HCEC 1CT (cell line): ENCODE results near the gene HMBS.
"Not testable (repeated sequence)": the region's sequence is repeated elsewhere in the genome, so short reads cannot be mapped to it uniquely, and the experiment has no call there.

Experiments used
- DNase-seq: peaks from one replicate; pipeline ENCODE4 v3.0.0-alpha.2; 2017

Gene HMBS

DNA sequence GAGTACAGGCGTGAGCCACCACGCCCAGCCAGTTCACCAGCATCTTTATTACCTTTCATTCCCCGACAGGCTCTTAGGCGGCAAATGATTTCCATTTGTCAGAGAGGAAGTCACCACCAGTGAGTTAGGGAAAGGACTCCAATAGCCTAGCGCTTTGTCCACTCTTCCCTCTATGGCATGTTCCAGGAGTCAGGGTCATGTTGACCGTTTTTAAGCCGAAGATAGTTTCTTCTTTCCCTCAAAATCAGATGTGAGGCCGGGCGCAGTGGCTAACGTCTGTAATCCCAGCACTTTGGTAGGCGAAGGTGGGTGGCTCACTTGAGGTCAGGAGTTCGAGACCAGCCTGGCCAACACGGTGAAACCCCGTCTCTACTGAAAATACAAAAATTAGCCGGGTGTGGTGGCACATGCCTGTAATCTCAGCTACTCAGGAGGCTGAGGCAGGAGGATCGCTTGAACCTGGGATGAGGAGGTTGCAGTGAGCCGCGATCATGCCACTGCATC, 18.5 kb downstream of the HMBS start:
- not testable (repeated sequence) for DNase-seq

DNA sequence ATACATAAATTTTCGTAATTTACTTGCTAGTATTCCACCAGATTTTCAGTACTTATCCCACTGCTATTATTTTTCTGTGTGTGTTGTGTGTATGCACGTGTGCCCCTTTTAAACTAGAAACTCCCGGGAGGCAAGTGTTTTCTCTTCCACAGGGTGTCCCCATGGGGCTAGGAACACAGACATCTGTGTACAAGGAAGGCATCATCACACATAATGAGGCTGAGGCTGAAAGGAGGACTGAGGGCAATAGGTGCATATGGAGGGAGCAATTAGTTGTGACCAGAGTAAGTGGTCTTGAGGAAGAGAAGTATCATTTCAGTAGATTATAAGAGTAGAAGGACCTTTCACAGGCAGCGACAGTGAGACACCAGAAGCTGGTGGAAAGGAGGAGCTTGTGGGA, 19.1 kb downstream of the HMBS start:
- DNase-seq = no peak

DNA sequence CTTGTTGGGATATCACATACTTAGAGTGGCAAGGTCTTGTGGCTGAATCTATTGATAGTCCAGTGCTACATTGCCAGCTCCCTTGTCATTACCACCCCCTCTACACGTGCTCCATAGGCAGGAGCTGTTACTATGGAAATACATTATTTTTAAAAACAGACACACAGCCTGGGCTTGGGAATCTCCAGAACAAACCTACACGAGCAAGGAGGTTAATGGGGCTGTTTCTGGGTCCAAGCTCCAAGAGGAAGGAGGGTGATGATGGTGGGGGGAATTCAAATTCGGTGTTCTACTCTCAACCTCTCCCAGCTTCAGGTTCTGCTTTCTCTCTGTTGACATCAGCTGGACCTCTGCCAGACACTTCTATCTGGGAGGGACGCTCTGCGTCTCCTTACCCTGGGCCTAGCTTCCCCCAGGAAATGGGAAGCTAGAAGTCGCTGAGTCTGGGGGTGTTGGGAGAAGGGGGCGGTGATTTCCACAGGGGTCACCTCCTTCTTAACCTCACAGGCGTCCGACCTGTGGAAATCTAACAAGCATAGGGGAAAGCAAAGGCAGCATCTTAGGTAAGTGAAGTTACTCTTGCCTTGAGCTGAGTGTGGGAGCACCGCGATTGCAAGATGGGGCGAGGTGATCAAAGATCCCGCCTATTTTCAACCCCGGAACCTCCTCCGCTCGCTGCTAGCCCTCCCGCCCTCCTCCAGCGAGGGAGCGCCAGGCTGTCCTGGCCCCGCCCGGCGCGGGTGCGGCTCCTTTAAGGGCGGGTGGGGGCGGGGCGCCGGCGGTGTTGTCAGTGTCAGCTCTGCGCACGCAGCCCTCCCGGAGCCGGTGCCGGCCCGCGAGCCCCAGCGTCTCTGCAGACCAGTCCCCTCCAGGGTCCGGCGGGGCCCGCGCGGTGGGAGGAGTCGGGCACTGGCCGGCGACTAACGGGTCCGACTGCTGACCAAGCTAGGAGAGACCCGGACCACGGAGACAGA, 22.2 kb downstream of the HMBS start, which contains the start of gene C2CD2L:
Gene C2CD2L (plus strand): TSS at position 781 of the 974 bp plus-strand sequence. CDS start 398 bp downstream, outside the sequence.
- peak; percentile 92 for DNase-seq

DNA sequence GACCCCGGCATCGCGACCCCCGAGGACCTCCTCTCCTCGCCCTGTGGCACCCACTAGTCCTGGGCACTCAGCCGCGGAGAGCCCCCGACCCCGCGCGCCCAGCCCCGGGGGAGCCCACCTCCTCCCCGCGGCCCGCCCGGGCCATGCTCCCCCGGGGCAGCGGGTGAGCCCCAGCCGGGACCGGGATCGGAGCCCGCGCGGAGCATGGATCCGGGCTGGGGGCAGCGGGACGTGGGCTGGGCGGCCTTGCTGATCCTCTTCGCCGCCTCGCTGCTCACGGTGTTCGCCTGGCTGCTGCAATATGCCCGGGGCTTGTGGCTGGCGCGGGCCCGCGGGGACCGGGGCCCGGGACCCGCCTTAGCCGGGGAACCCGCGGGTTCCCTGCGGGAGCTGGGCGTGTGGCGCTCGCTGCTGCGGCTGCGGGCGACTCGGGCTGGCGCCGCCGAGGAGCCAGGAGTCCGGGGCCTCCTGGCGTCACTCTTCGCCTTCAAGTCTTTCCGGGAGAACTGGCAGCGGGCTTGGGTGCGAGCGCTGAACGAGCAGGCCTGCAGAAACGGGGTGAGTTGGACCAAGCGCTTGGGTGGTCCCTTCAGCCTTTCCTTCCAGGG, 23.0 kb downstream of the HMBS start:
- DNase-seq = peak; percentile 4

DNA sequence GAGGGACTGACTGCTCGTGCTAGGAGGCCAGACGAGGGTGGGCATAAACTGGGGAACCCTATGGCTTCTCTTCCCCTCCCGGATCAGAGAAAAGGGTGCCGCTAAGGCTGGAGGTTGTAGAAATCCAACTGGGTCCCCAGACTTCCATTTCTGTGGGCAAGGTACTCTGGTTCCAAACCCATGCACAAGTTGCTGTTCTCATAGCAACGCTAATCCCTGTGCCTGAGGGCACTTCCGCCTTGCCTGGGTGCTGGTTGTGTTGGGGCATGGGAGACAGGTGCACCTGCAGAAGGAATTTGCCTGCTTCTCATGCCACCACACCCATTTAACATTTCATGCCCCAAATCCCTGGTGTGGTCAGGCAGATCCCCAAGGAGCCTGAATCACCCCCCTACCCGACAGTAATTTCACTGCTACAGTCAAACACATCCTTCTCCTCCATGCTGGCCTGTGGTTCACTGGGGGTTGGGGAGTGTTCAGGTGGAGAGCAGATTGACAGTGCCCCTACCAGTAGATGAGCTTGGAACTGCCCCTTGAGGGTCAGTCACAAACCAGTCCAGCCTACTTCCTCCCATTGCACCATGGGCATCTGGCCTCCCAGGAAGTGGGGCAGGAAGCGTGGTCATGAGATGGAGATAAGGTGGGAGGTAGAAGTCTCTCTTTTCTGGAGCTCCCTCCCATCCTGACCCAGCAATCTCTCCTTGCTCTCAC, 23.6 kb downstream of the HMBS start:
- peak; percentile 15 for DNase-seq

DNA sequence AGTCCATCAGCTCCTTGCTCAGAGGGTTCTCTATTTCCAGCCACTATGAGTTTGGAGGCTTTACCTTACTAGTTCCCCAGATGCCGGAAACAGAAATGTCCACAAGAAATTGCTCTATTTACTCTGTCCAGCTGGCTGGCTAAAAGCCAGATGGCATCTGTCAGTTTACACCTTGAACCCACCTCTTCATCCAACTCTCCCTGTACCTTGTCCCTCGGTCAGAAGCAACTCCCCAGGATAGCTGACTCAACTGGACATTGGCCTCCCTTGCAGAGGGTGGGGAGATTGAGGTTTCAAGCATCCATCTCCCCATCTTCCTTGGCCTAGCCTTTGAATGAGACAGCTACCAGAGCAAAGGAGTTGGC, 24.2 kb downstream of the HMBS start:
- no peak for DNase-seq

DNA sequence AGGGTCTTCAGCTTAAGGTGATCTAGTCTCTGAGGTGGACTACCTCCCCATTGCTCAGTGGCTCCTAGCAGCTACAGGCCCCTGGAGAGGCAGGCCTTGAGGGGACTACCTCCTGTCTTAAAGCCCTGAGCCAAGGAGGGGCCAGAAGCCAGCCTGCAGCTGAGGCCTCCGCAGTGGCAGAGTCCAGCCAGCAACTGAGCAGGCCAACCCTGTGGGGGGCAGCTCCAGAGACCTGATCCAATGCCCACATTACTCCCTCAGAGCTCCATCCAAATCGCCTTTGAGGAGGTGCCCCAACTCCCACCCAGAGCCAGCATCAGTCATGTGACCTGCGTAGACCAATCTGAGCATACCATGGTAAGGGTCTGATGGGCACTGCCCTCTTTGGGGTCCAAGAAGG, 25.2 kb downstream of the HMBS start:
- no peak for DNase-seq

DNA sequence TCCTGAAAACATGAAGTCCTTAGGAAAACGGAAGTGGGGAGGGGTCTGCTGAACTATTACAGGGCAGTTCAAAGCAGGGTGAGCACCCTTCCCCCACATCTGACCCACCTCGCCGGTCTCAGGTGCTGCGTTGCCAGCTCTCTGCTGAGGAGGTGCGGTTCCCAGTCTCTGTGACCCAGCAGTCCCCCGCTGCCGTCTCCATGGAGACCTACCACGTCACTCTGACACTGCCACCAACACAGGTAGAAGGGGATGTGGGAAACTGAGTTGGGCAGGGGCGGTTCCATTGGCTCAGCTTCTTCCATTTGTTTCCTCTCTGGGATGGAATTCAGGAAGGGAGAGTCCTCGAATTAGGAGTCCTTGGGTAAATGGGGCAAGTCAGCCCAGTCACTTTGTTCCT, 25.8 kb downstream of the HMBS start:
- DNase-seq = no peak

DNA sequence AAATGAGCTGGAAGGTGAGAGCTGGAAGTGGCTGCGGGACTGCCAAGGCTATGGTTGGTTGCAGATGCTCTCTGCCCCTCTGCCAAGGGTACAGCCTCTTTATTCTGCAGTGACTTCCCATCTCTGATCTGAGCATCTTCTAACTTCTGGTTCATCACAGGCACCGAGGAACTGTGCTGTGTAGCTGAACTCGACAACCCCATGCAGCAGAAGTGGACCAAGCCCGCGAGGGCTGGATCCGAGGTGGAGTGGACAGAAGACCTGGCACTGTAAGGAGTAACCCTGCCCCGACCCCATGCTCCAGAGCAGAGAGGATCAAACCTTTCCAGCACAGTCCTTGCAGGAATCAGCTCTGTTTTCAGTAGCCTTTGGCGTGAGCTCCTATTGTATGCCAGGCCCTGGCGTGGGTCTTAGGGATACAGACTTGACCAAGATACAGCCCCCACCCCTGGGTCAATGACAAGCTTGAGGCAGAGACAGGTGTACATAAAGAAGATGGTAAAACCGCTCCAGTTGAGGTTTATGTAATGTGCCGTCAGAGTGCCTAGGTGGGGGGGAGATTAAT, 26.8 kb downstream of the HMBS start:
- DNase-seq = no peak

DNA sequence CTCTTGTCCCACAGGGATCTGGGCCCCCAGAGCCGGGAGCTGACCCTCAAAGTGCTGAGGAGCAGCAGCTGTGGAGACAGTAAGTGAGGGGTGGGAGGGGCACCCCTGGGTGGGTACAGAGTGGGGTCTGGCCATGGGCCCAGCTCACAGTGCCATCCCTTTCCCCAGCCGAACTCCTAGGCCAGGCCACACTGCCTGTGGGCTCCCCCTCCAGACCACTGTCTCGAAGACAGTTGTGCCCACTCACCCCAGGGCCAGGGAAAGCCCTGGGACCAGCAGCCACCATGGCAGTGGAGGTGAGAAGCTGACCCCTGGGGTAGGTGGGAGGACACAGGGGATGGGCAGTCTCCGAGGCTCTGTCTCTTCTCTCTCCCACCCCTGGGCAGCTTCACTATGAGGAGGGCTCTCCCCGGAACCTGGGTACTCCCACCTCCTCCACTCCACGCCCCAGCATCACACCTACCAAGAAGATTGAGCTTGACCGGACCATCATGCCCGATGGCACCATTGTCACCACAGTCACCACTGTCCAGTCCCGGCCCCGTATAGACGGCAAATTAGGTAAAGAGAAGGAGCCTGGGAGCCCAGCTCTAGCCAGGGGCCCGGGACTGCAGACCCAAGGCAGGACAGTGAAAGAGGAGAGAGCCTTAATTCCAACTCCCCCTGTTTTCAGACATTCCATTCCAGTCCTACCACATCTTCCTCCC, 27.8 kb downstream of the HMBS start:
- DNase-seq = no peak

DNA sequence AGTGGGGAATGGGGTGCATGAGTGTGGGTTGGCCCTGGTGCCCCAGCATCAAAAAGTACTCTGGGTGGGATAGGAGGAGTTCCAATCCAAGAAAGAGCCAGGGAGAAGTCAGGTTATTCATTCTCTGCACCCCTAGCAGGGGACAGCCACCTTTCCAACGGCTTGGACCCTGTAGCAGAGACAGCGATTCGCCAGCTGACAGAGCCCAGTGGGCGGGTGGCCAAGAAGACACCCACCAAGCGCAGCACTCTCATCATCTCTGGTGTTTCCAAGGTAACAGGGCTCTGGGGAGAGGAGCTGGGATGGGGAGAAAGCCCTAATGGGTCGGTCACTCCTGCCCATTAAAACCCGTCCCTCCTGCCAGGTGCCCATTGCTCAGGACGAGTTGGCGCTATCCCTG, 29.0 kb downstream of the HMBS start:
- no peak for DNase-seq

DNA sequence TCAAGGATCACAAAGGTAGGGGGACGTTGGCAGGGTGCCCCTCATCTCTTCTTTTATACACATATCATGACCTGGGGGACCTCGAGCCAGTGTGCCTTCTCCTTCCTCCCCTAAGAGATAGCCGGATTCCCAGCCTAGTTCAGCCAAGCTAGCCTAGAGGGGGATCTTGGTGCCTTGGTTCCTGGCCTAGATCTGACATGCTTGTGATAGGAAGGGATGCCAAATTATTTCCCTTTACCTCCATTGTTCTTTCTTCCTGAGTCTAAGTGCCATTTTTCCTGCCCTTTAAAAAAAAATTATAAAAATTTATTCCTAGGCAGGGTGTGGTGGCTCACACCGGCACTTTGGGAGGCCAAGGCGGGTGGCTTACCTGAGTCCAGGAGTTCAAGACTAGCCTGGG, 29.7 kb downstream of the HMBS start:
- DNase-seq = no peak

DNA sequence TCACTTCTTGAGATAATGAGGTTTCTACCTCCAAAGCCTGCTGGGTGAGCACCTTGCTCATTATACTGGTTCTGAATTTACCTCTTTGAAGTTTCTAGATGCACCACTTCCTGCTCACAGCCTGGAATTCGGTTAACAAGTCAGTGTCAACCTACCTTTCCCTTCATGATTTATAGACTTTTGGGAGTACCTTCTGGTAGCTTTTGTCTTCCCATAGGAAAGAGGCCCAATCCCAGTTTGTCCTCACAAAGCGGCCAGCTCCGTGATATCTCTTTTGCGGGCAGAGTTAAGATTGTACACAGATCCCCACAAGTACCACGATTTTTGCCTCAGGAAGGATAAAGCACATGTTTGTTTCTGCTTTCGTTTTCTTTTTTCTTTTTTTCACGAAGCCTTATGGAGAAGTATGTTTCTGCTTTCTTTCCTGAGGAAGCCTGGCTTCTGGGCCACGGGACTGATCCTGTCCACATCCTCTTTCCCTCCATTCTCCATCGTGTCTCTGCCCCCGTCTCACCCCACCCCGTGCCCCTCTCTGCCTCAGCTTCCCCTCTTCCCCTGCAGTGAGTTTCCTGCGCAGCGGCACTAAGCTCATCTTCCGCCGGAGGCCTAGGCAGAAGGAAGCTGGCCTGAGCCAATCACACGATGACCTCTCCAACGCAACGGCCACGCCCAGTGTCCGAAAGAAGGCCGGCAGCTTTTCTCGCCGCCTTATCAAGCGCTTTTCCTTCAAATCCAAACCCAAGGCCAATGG, 31.0 kb downstream of the HMBS start:
- no peak for DNase-seq

DNA sequence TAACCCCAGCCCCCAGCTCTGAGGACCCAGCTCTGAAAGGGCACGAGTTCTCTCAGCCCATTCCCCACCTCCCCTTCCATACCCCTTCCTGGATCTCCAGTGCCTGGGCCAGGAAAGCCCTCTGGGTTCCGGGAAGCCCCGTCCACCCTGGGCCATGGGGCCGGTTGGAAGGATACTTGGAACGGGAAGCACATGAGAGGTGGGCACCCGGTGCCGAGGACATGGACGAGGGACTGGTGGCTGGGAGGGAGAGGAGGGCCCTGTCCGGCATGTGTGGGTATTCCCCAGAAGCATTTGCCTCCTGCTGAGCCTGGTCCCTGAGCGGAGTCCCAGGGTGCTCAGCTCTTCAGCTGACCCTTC, 31.5 kb downstream of the HMBS start:
- no peak for DNase-seq

DNA sequence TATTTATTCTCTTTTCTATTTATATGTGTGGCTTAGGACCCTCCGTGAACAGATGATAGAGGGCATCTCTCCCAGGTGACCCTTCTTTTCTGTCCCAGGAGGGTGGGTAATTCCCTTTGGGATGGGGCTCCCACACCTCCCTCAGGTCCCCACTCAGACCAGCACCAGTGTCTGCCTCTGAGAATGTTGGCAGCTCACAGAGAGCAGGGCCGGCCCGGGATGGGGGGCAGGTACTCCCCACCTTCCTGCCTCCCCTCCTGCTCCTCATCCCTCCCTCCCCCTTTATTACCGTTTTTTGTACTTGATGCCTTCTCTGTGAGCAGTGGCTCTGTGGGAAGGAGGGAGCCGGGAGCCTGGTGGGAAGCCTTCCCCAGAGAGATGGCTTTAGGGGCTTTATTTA, 31.9 kb downstream of the HMBS start:
- no peak for DNase-seq

DNA sequence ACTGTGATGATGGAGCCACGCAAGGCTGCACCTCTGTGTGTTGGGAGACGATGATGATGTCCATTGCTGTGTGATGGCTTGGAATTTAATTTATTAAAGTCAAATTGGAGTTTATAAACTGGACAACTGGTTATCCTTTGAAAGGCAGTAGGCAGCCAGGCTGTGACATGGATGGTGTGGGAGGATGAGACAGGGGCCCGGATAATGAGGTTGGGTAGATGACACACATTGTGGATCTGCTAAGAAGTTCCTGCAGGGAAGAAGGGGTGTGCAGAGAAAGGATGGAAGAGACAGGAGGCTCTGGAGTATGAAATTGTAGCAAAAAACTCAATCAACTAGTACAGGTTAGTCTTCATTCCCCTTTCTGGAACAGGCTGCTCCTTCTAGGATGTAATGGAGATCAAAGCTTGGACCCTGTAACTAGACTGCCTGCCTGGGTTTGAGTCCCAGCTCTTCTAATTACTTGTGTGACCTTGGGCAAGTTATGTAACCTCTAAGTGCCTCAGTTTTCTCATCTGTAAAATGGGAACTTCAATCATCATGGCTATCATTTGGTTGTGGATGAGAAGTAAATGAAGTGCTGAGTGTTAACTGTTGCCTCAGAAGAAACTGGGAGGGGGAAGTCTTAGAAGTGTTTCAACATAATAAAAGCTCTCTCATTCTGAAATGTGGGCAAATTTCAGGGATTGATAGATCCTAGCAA, 32.5 kb downstream of the HMBS start:
- DNase-seq = no peak

DNA sequence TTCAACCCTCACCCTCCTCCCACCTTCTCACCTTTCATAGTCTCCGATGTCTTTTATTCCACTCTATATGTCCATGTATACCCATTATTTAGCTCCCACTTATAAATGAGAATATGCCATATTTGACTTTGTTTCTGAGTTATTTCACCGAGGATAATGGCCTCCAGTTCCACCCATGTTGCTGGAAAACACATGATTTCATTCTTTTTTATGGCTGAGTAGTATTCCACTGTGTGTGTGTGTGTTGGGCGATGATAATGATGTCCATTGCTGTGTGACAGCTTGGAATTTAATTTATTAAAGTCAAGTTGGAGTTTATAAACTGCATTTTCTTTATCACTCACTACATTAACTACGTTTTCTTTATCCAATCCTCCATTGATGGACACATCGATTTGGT, 33.5 kb downstream of the HMBS start:
- no peak for DNase-seq

DNA sequence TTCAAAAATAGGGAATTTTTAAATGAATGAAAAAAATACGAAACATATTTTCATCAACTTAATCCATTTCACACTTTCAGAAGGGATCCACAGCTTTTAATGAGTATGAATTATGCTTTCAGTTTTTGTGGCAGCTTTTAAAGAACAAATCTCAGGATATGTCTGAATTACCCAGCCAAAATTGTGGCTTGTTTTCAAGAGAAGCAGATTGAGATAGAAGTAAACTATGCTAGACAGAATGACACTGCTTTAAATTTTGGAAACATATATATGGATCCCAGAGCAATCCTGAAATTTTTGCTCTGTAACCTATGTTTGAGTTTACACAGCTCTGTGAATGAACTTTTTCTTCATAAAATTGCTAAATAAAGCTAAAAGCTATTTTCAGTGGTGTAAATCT, 34.3 kb downstream of the HMBS start:
- DNase-seq = no peak

DNA sequence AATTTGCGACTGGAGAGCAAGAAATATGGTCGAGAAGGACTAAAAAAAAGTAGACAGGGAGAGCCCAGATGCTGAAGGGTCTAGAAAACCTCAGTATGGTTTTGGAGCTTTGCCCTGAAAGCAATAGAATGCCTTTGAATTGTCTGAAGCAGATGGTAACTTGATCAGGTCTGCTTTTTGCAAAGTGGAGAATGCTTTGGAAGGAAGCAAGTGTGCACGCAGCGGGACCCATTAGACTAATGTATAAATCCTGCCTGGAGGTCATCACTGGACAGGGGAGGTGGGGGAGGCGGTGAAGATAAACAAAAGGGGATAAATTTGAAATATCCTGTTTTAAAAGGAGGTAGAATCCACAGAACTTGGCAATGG, 35.9 kb downstream of the HMBS start:
- no peak for DNase-seq

DNA sequence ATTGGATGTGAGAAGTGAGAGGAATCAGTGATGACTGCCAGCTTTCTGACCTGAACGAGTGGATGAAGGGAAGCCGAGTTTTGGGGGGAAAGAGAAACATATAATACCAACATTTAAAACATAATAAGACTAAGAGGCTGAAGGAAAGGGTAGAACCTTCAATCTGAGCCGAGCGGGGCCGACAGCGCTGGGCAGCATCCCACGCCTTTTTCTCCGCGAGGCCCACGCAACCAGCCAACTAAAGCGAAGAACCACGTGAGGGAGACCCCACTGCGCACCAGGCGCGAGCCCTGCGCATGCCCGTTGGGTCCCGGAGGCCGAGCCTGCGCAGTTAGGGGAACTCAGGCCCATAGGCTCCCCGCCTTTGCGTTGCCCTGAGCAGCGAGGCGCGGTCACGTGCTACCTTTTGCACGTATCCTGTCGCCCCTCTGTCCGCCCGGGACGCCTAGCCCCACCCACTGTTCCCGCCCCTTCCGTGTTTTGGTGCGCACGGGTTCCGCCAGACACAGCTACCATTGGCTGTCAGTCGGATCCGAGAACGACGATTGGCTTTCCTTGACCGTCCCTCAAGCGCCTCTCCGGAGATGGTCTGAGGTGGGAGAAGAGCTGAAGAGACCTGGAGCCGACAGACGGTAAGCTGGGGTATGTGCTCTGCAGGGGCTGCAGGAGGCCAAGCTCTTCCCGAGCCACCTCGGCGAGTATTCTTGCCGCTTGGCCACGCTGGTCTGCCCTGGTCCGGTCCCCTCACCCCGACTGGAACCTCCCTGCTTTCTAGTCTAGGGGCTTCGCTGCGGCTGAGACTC, 36.5 kb downstream of the HMBS start, which contains the start of gene HINFP:
Gene HINFP (plus strand): TSS at position 573 of the 803 bp plus-strand sequence. CDS start 5,365 bp downstream, outside the sequence.
- peak; percentile 99 for DNase-seq
